Measurements from ENCODE around the gene DNAJC5G.

Gene DNAJC5G

GRCh38 chr2:27275211-27276150, at the start of gene DNAJC5G:
TSS of gene DNAJC5G (plus strand) at chr2:27275433. CDS start at chr2:27276729, 1,296 bp downstream.
- no peak for DNase-seq

GRCh38 chr2:27225526-27225925, 49.7 kb upstream of the DNAJC5G start:
- DNase-seq: no peak

GRCh38 chr2:27227501-27227900, 47.7 kb upstream of the DNAJC5G start:
- no peak for DNase-seq

- DNase-seq: no peak
These were observed 43.3 kb upstream of the DNAJC5G start for GRCh38 chr2:27231921-27232320.

GRCh38 chr2:27233341-27233740, 41.9 kb upstream of the DNAJC5G start:
- DNase-seq: no peak

- no peak for DNase-seq
These were observed 39.1 kb upstream of the DNAJC5G start for GRCh38 chr2:27236136-27236535.

- no peak for DNase-seq
These were observed 38.6 kb upstream of the DNAJC5G start for GRCh38 chr2:27236626-27237025.

GRCh38 chr2:27237341-27237945, 37.8 kb upstream of the DNAJC5G start:
- DNase-seq: no peak

GRCh38 chr2:27238976-27239375, 36.3 kb upstream of the DNAJC5G start:
- no peak for DNase-seq

- no peak for DNase-seq
These were observed 34.8 kb upstream of the DNAJC5G start for GRCh38 chr2:27240406-27240805.

- DNase-seq: no peak
These were observed 33.2 kb upstream of the DNAJC5G start for GRCh38 chr2:27241761-27242613.

- no peak for DNase-seq
These were observed 32.6 kb upstream of the DNAJC5G start for GRCh38 chr2:27242614-27242951.

- DNase-seq: no peak
These were observed 31.7 kb upstream of the DNAJC5G start for GRCh38 chr2:27243391-27244130.

GRCh38 chr2:27245116-27245515, 30.1 kb upstream of the DNAJC5G start:
- no peak for DNase-seq

GRCh38 chr2:27245626-27246025, 29.6 kb upstream of the DNAJC5G start:
- DNase-seq: no peak

- DNase-seq: no peak
These were observed 27.3 kb upstream of the DNAJC5G start for GRCh38 chr2:27247893-27248292.

GRCh38 chr2:27249159-27249890, 25.9 kb upstream of the DNAJC5G start:
- no peak for DNase-seq

- peak; percentile 57 for DNase-seq
These were observed 25.2 kb upstream of the DNAJC5G start for GRCh38 chr2:27249891-27250651.

- no peak for DNase-seq
These were observed 24.4 kb upstream of the DNAJC5G start for GRCh38 chr2:27250652-27251379.

- DNase-seq: no peak
These were observed 23.5 kb upstream of the DNAJC5G start for GRCh38 chr2:27251766-27252165.

Data from inflammatory macrophage treated with lipopolysaccharide for 4 hours (primary cell).